ENCODE results near the gene NIPBL. TPM values are rescaled to one million over a fixed set of nuclear protein-coding genes. Genes with fewer than 3 reads are reported as not detected.
"Not testable (repeated sequence)": the region's sequence is repeated elsewhere in the genome, so short reads cannot be mapped to it uniquely, and the experiment has no call there.

Gene NIPBL
- total RNA-seq, 2 donors from 2014 or later, result 43.2 to 53.6 TPM

- no peaks in the 10 kb centered on the region for H3K36me3 ChIP-seq
- H3K27ac ChIP-seq, result no peak overlapping the region
- no peak overlapping the region for H3K4me3 ChIP-seq
- intact Hi-C loops (cut with DNase I), result no loop called here
- H3K27me3 ChIP-seq (replicated peaks; ENCODE audit: insufficient read depth), result no peaks in the 10 kb centered on the region
- no peaks in the 10 kb centered on the region for H3K9me3 ChIP-seq
- DNase-seq (ENCODE audit: low spot score), result no peak
- no peaks in the 10 kb centered on the region for H3K4me1 ChIP-seq (replicated peaks)
- no peak for TF ChIP-seq POLR2A (IDR thresholded peaks at IDR 0.05)
- TF ChIP-seq CTCF (IDR thresholded peaks at IDR 0.05), result no peak
- TF ChIP-seq POLR2AphosphoS5 (IDR thresholded peaks at IDR 0.05), result no peak
Observed at GRCh38 chr5:36888303-36888702, 11.7 kb downstream of the NIPBL start.

DNA sequence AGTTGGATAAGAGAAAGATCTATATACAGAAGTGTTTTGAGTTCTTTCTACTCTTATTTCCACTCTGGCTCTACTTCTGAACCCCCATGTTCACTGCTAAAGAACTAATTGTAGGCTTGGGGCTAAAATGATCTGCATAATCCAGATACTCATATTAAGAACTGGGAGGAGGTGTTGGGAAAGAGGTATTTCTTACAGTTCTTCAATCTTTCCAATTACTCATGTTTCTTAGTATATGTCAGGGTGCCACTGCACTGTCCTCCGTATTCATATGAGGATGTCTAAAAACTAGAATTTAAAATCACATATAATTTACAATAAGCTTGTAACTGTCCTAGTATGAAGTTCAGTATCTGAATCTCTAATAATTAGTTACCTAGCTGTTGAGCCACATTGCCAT lies 12.7 kb downstream of the NIPBL start:
- intact Hi-C loops (cut with DNase I), result no loop called here

GRCh38 chr5:36891266-36891665 lies 14.7 kb downstream of the NIPBL start:
- H3K4me3 ChIP-seq, result no peak overlapping the region
- H3K36me3 ChIP-seq, result no peaks in the 10 kb centered on the region
- 96% methylated on average over 1 of the region's 1 CpG for WGBS
- intact Hi-C loops (cut with DNase I), result no loop called here
- TF ChIP-seq POLR2AphosphoS5 (IDR thresholded peaks at IDR 0.05) (no peak), CTCF (IDR thresholded peaks at IDR 0.05) (no peak), POLR2A (IDR thresholded peaks at IDR 0.05) (no peak)
- no peaks in the 10 kb centered on the region for H3K9me3 ChIP-seq
- no peaks in the 10 kb centered on the region for H3K27me3 ChIP-seq (replicated peaks; ENCODE audit: insufficient read depth)
- no peaks in the 10 kb centered on the region for H3K4me1 ChIP-seq (replicated peaks)
- no peak overlapping the region for H3K27ac ChIP-seq
- DNase-seq (ENCODE audit: low spot score), result no peak

More for the DNA sequence above, 12.7 kb downstream of the NIPBL start:
- no peaks in the 10 kb centered on the region for H3K36me3 ChIP-seq
- 95% methylated on average over 1 of the region's 1 CpG for WGBS
- no peak overlapping the region for H3K4me3 ChIP-seq
- H3K27me3 ChIP-seq (replicated peaks; ENCODE audit: insufficient read depth), result no peaks in the 10 kb centered on the region
- H3K4me1 ChIP-seq (replicated peaks), result no peaks in the 10 kb centered on the region
- no peak overlapping the region for H3K27ac ChIP-seq
- no peak for TF ChIP-seq POLR2AphosphoS5 (IDR thresholded peaks at IDR 0.05)
- no peak for TF ChIP-seq POLR2A (IDR thresholded peaks at IDR 0.05)
- no peak for TF ChIP-seq CTCF (IDR thresholded peaks at IDR 0.05)
- no peak for DNase-seq (ENCODE audit: low spot score)
- H3K9me3 ChIP-seq, result no peaks in the 10 kb centered on the region

GRCh38 chr5:36892085-36892830 lies 15.7 kb downstream of the NIPBL start:
- H3K36me3 ChIP-seq; H3K27me3 ChIP-seq (replicated peaks; ENCODE audit: insufficient read depth); DNase-seq (ENCODE audit: low spot score); intact Hi-C loops (cut with DNase I); H3K4me1 ChIP-seq (replicated peaks); H3K9me3 ChIP-seq; H3K4me3 ChIP-seq; H3K27ac ChIP-seq: not testable (repeated sequence)
- WGBS, result 100% methylated on average over 3 of the region's 6 CpGs

DNA sequence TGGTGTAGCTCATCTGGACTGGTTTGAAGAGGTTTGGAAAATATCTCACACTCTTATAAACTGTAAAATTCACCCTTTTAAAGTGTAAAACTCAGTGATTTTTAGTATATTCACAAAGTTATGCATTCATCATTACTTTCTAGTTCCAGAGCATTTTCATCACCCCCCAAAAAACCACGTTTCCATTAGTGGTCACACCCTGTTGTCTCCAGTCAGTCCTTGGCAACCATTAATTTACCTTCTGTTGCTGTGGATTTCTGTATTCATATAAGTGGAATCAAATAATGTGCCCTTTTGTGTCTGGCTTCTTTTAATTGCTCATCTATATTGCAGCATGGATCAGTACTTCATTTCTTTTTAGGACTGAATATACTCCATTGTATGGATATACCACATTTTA lies 18.4 kb downstream of the NIPBL start:
- TF ChIP-seq POLR2A (IDR thresholded peaks at IDR 0.05), result no peak
- no peak for TF ChIP-seq POLR2AphosphoS5 (IDR thresholded peaks at IDR 0.05)
- no peak for TF ChIP-seq CTCF (IDR thresholded peaks at IDR 0.05)
- intact Hi-C loops (cut with DNase I), result no loop called here
- Histone ChIP-seq H3K9me3 (no peaks in the 10 kb centered on the region), H3K4me1 (replicated peaks) (no peaks in the 10 kb centered on the region), H3K27ac (no peak overlapping the region), H3K4me3 (no peak overlapping the region), H3K27me3 (replicated peaks; ENCODE audit: insufficient read depth) (no peaks in the 10 kb centered on the region), H3K36me3 (no peaks in the 10 kb centered on the region)
- 93% methylated on average over 1 of the region's 1 CpG for WGBS
- no peak for DNase-seq (ENCODE audit: low spot score)
